ENCODE data around the gene PTGIR. TPM values are rescaled to one million over a fixed set of nuclear protein-coding genes. Genes with fewer than 3 reads are reported as not detected.
"Not testable (repeated sequence)": the region's sequence is repeated elsewhere in the genome, so short reads cannot be mapped to it uniquely, and the experiment has no call there.

The PTGIR gene
- total RNA-seq, 1 donor from 2014 or later, result 10.8 TPM

DNA sequence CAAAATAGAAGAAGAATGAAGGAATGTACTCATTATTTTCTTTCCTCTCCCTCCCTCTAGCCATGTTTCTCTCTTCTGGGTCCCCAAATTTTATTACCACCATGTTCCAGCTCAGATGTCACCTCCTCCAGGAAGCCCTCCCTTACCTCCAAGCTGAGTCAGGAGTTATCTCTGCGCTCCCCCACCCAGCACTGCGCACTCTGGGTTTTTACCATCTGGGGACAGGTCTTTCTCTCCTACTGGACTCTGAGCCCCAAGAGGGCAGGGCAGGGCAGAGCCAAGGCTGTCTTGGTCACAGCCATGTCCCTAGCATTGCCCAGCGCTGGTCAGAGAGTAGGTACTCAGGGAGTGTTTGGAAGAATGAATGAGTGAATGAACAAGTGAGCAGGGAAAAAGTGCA is 8.2 kb upstream of the PTGIR start:
- no peaks in the 10 kb centered on the region for H3K9me3 ChIP-seq
- peak overlapping the region in 1 of 2 donors; percentile 40 for H3K4me3 ChIP-seq
- no peak for DNase-seq (ENCODE audit: extremely low spot score in 2 of 2)
- no peak overlapping the region for H3K27ac ChIP-seq
- H3K27me3 ChIP-seq, result no peaks in the 10 kb centered on the region
- H3K36me3 ChIP-seq, result no peaks in the 10 kb centered on the region
- TF ChIP-seq POLR2A (IDR thresholded peaks at IDR 0.05), result no peak
- TF ChIP-seq POLR2AphosphoS5 (IDR thresholded peaks at IDR 0.05; ENCODE audit: insufficient read depth in 1 of 2, low read depth in 1 of 2), result no peak
- TF ChIP-seq, protein P1, sequence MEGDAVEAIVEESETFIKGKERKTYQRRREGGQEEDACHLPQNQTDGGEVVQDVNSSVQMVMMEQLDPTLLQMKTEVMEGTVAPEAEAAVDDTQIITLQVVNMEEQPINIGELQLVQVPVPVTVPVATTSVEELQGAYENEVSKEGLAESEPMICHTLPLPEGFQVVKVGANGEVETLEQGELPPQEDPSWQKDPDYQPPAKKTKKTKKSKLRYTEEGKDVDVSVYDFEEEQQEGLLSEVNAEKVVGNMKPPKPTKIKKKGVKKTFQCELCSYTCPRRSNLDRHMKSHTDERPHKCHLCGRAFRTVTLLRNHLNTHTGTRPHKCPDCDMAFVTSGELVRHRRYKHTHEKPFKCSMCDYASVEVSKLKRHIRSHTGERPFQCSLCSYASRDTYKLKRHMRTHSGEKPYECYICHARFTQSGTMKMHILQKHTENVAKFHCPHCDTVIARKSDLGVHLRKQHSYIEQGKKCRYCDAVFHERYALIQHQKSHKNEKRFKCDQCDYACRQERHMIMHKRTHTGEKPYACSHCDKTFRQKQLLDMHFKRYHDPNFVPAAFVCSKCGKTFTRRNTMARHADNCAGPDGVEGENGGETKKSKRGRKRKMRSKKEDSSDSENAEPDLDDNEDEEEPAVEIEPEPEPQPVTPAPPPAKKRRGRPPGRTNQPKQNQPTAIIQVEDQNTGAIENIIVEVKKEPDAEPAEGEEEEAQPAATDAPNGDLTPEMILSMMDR (IDR thresholded peaks at IDR 0.05), result no peak
- intact Hi-C loops (cut with DNase I), result no loop called here
- H3K4me1 ChIP-seq, result peaks cover 42% of the 10 kb centered on the region

DNA sequence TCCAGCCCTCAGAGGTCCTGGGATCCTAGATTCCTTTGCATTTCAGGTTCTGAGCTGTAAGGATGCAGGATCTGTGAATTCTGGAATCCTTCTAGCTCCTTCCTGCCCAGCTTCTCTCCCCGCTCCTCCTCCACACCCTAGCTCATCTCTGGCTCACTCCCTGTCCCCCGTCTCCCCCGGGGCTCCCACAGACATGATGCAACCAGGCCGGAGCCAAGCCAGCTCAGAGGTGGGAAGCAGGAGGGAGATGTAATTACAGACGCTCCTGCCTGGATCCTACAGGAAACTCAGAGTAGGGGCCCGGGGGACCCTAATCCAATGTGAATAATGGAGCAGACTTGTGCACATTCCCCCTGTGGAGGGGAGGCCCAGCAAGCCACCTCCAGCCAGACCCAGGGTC is 6.6 kb upstream of the PTGIR start:
- TF ChIP-seq POLR2AphosphoS5 (IDR thresholded peaks at IDR 0.05; ENCODE audit: insufficient read depth in 1 of 2, low read depth in 1 of 2), result peak in 1 of 2 donors; percentile 36
- TF ChIP-seq, protein P1 (IDR thresholded peaks at IDR 0.05), result no peak
- H3K4me1 ChIP-seq, result peaks cover 39% of the 10 kb centered on the region
- H3K9me3 ChIP-seq, result no peaks in the 10 kb centered on the region
- H3K27ac ChIP-seq, result no peak overlapping the region
- no peak overlapping the region for H3K4me3 ChIP-seq
- intact Hi-C loops (cut with DNase I), result no loop called here
- H3K36me3 ChIP-seq, result no peaks in the 10 kb centered on the region
- no peaks in the 10 kb centered on the region for H3K27me3 ChIP-seq
- DNase-seq (ENCODE audit: extremely low spot score in 2 of 2), result no peak

DNA sequence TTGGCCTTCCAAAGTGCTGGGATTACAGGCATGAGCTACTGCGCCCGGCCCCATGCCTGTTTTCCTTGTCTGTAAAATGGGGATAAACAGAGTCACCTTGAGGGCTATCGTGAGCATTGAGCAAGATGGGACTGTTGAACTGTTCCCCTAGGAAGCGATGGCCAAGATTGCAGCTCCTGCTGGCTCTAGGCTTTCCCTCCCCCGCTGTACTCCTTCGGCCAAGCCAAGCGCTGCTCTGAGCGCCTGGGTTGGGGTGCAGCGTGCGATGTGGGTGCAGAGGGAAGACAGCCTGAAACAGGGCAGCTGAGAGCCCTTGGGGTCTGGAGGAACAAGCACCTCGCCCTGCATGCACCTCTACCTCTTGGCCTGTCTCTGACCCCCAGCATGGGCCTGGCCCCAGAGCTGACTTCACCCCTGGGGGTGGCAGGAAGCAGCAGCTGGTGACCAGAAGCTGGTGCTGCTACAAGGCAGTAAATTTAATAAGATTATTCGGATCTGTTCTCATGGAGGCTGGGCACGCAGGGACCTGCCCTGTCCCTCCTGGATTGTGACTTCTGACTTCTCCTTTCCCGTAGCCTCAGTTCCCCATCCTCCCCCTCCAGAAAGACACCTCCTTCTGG is 5.8 kb upstream of the PTGIR start:
- H3K4me1 ChIP-seq, result peaks cover 36% of the 10 kb centered on the region
- H3K4me3 ChIP-seq, result no peak overlapping the region
- no peaks in the 10 kb centered on the region for H3K9me3 ChIP-seq
- H3K27me3 ChIP-seq, result no peaks in the 10 kb centered on the region
- no peak overlapping the region for H3K27ac ChIP-seq
- no peak for TF ChIP-seq POLR2A (IDR thresholded peaks at IDR 0.05)
- no peak for TF ChIP-seq POLR2AphosphoS5 (IDR thresholded peaks at IDR 0.05; ENCODE audit: insufficient read depth in 1 of 2, low read depth in 1 of 2)
- TF ChIP-seq, protein P1 (IDR thresholded peaks at IDR 0.05), result no peak
- DNase-seq (ENCODE audit: extremely low spot score in 2 of 2), result no peak
- H3K36me3 ChIP-seq, result no peaks in the 10 kb centered on the region
- intact Hi-C loops (cut with DNase I), result no loop called here

DNA sequence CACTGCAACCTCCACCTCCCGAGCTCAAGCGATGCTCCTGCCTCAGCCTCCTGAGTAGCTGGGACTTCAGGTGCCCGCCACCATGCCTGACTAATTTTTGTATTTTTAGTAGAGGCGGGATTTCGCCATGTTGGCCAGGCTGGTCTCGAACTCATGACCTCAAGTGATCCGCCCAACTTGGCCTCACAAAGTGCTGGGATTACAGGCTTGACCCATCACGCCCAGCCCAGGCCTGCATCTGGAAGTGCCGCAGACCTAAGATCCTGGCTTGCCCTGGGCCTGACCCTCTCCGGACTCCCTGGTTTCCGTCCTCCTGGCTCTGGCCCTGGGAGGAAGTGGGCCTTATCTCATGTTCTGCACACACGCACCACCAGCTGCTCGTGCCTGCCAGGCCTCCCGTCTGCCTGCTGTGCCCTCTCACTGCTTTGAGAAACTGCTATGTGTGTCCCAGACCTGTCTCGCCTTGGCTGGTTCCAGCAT is 4.7 kb upstream of the PTGIR start:
- H3K9me3 ChIP-seq, result no peaks in the 10 kb centered on the region
- DNase-seq (ENCODE audit: extremely low spot score in 2 of 2), result no peak
- TF ChIP-seq POLR2AphosphoS5 (IDR thresholded peaks at IDR 0.05; ENCODE audit: insufficient read depth in 1 of 2, low read depth in 1 of 2), result no peak
- no peak for TF ChIP-seq POLR2A (IDR thresholded peaks at IDR 0.05)
- TF ChIP-seq, protein P1 (IDR thresholded peaks at IDR 0.05), result no peak
- H3K4me1 ChIP-seq, result peaks cover 40% of the 10 kb centered on the region
- H3K27ac ChIP-seq, result no peak overlapping the region
- H3K36me3 ChIP-seq, result no peaks in the 10 kb centered on the region
- intact Hi-C loops (cut with DNase I), result loop anchor here (5.0 kb wide), 1 partner anchor 33 kb away; the partner anchor contains the start of gene DACT3
- no peaks in the 10 kb centered on the region for H3K27me3 ChIP-seq
- no peak overlapping the region for H3K4me3 ChIP-seq

DNA sequence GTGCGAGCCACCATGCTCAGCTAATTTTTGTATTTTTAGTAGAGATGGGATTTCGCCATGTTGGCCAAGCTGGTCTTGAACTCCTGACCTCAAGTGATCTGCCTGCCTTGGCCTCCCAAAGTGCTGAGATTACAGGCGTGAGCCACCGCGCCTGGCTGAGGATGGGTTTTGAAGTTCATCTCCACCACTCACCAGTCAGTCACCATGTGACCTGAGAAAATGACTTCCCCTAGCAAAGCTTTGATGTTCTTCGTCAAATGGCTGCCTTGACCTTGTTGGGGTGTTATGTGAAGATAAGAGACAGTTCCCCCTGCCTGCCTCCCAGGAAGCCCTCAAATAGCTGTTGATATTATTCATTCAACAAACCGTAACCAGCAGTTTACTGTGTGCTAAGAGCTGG is 4.1 kb upstream of the PTGIR start:
- H3K4me1 ChIP-seq, result peaks cover 40% of the 10 kb centered on the region

More for the DNA sequence above, 4.1 kb upstream of the PTGIR start:
- H3K36me3 ChIP-seq; DNase-seq (ENCODE audit: extremely low spot score in 2 of 2); H3K4me3 ChIP-seq; H3K27ac ChIP-seq; H3K9me3 ChIP-seq; H3K27me3 ChIP-seq: not testable (repeated sequence)
- intact Hi-C loops (cut with DNase I), result loop anchor here (5.0 kb wide), 1 partner anchor 33 kb away; the partner anchor contains the start of gene DACT3

Data from vagina (tissue), 2 donors.